Suppressor macrophage treated with lipopolysaccharide for 4 hours (primary cell): ENCODE data around the gene NR4A1.

Source experiments
- DNase-seq: peaks from one replicate; pipeline ENCODE4 v3.0.0-alpha.2; 2020

Gene NR4A1

DNA sequence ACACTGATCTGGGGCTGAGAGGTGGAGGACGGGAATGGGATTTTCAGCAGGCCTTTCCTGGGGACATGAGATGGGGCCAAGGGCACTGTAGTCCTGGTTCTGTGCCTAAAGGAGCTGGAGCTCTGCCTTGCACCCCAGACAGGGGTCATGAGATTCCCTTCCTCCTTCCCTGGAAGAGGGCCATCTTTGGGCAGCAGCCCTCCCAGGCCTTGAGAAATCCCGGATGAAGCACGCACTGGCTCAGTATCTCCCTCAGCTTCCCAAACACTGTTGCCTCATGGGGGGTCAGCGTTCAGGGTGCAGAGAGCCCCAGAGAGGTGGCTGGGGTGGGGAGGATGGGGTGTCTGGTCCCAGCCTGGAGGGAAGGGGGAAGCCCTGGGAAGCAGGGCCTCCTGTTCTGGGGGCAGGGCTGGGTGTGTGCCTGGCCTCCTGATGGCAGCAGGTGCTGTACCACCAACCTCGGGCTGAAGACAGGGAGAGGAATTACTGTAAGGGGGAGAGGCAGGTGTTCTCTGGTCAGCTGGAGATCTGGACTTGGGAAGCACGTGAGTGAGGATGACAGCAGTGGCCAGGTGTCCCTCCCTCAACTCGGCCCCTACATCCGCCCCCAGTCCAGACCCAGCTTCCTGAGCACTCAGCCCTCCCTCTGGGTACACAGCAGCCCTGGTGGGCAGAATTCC, 8.4 kb upstream of the NR4A1 start:
- DNase-seq = no peak

- DNase-seq = no peak
Observed at GRCh38 chr12:52043386-52044212, 7.6 kb upstream of the NR4A1 start.

DNA sequence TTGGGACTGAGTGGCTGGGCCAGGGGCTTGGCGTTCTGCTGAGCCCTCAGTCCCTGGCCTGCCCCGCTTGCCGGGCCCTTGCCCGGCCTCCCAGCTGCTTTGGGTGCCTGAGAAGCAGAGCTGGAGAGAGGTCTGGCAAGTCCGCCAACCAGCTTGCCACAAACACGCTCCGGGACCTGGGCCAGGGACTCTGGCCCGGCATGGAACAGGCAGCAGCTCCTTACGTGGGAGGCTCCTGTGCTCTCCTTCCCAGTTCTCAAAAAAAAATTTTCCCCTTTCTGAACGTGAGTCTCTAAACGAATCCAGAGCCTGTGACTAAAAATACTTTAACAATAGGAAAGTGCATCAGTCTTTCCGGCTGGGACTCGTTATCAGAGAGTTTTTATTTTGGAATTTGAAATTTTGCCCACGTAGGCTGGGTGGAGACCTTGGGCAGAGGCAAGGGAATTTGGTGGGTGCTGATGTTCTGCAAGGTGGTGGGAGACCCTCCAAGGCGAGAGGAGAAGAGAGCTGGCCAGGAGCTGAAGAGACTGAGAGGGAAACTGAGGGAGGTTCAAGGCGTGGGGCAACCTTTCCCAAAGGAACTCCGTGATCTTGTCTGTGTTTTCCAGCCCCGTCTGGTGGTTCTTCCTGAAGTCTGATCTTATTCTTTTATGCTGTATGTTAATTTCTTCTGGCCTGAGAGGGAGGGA, 6.8 kb upstream of the NR4A1 start:
- DNase-seq = no peak

DNA sequence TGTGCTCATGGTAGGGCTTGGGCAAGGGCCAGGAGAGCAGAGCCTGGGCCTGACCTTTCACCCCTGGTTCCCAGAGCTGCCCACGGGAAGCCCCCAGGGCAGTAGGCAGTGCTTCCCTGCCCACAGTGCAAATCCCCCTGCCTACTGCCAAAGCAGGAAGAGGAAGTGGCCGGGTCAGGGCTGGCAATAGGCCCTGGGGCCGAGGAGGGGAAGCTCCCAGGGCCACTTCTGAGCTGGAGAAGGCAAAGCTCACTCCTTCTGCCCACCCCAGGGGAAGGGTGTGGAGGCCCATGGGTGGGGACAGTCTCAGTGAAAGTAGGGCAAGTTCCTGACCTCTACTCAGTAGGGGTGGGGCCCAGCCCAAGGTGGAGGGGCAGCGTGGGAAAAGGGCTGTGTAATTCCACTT, 5.4 kb upstream of the NR4A1 start:
- DNase-seq = peak; percentile 86

DNA sequence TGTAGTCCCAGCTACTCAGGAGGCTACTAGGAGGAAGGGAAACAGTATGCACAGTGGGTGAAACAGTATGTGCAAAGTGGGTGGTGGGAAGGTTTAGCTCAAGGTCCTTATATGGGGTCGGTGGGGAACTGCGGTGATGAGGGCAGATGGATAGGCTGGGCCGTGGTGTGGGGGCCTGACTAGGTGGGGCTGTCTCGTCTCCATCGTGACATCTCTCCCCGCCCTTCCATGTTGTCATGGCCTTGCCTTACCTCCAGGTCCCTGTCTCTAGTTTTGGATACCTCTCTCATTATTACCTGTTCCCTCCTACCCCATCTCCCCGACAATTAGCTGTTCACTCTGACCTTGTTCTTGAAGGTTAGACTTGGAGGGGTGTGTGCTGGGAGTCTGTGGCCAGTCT, 4.4 kb upstream of the NR4A1 start:
- no peak for DNase-seq

DNA sequence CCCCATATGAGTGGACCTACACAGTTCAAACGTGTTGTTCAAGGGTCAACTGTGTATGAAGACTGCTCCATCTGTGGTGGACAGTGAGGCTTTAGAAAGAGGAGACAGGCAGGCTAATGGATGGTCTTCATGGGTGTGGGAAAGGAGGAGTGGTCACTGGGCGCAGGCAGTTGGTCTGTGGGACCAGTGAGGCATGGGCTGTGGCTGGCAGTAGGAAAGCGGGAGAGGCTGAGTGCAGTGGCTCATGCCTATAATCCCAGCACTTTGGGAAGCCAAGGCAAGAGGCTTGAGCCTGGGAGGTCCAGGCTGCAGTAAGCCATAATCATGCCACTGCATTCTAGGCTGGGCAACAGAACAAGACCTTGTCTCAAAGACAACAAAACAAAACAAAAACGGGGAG, 2.0 kb upstream of the NR4A1 start:
- no peak for DNase-seq

- no peak for DNase-seq
Observed at GRCh38 chr12:52049688-52050087, 1.6 kb upstream of the NR4A1 start.

GRCh38 chr12:52050116-52050757, 1.0 kb upstream of the NR4A1 start:
- DNase-seq = peak; percentile 76

DNA sequence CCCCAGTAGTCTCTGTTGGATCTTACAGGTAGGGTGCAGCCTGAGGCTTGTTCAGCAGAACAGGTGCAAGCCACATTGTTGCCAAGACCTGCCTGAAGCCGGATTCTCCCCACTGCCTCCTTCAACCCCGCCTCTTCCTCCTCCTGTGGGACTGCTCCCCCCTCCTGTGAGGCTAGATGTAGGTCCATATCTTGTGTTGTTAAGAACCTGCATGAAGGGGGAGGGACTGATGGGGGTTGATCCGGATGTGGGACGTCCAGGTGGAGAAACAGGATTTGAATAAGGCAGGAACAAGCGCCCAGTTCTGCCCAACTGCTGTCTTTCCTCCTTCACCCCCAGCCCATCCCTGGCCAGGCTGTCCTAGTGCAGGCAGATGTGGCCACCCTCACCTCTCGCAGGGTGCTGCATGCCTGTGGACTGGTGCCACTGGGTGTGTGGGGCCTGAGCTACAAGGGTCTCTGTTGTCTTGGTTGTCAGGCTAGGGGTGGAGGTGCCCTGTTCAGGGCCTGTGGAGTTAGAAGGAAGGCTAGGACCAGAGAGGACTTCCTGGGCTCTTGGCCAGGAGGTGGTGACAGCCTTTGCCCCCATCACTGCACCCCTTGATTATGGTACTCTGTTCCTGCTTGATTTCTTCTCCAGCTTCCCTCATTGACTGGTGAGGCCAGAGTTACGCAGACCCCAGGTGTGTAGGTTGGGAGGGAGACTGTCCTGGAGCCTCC, 1.4 kb downstream of the NR4A1 start:
- no peak for DNase-seq

GRCh38 chr12:52053536-52054209, 2.4 kb downstream of the NR4A1 start:
- no peak for DNase-seq

DNA sequence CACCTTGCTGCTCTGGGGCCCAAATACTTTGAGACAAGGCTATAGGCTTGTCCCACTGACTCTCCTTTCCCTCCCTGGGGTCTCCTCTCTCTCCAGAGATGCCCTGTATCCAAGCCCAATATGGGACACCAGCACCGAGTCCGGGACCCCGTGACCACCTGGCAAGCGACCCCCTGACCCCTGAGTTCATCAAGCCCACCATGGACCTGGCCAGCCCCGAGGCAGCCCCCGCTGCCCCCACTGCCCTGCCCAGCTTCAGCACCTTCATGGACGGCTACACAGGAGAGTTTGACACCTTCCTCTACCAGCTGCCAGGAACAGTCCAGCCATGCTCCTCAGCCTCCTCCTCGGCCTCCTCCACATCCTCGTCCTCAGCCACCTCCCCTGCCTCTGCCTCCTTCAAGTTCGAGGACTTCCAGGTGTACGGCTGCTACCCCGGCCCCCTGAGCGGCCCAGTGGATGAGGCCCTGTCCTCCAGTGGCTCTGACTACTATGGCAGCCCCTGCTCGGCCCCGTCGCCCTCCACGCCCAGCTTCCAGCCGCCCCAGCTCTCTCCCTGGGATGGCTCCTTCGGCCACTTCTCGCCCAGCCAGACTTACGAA, 3.1 kb downstream of the NR4A1 start:
- DNase-seq = no peak

DNA sequence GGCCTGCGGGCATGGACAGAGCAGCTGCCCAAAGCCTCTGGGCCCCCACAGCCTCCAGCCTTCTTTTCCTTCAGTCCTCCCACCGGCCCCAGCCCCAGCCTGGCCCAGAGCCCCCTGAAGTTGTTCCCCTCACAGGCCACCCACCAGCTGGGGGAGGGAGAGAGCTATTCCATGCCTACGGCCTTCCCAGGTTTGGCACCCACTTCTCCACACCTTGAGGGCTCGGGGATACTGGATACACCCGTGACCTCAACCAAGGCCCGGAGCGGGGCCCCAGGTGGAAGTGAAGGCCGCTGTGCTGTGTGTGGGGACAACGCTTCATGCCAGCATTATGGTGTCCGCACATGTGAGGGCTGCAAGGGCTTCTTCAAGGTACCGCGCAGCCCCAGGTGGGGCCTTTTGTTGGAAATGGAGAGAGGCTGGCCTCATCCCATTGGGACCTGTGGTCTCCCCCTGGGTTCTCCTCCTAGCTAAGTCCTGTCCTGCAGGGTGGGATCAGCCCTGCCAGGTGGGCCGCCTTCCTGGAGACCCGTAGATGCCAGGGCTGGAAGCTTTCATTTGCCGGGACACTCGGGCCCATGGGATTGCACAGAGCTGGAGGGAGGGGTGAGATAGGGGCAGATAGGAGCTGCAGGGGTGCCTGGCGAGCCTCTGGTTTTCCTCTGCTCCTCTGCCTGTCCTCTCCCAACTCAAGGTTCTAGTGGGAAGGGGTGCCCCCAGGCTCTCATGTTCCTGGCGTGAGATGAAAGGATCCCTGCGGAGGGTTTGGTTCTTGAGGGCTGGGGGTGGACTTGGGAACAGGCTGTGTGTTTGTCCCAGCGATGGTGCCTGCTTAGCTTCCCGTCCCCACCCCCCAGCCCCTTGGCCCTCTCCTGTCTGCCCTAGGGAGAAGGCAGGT, 3.8 kb downstream of the NR4A1 start:
- DNase-seq = no peak

DNA sequence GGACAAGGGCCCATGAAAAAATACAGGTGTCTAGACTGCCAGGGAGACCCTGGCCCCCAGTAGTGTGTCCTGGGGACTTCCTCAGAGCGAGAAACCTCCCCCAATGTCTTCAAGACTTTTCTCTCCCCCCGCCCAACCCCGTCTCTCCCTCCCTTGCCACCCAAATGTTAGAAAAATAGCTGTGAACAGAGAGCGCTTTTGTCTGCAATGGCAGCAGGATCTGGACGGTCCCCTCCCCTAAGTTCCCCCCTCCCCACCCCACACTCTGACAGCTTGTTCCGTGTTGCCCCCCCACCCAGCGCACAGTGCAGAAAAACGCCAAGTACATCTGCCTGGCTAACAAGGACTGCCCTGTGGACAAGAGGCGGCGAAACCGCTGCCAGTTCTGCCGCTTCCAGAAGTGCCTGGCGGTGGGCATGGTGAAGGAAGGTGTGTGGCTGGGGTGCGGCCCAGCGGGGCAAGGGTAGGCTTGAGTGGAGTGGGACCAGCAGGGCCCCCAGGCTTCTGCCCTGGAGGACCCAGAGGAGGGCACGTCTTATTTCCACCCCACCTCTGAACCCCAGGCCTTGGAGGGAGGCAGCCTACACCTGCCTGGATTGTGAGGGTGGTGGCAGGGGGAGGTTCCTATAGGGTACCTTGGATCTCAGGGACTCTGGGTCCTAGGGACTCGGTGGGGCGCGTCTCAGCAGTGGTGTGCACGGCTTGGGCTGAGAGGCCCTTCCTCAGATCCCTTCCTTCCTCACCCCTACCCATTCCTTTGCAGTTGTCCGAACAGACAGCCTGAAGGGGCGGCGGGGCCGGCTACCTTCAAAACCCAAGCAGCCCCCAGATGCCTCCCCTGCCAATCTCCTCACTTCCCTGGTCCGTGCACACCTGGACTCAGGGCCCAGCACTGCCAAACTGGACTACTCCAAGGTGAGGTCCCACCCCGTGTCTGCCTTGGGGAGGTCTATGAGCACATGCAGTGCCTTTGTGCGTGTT, 4.8 kb downstream of the NR4A1 start:
- no peak for DNase-seq

GRCh38 chr12:52056801-52057637, 5.8 kb downstream of the NR4A1 start:
- no peak for DNase-seq

DNA sequence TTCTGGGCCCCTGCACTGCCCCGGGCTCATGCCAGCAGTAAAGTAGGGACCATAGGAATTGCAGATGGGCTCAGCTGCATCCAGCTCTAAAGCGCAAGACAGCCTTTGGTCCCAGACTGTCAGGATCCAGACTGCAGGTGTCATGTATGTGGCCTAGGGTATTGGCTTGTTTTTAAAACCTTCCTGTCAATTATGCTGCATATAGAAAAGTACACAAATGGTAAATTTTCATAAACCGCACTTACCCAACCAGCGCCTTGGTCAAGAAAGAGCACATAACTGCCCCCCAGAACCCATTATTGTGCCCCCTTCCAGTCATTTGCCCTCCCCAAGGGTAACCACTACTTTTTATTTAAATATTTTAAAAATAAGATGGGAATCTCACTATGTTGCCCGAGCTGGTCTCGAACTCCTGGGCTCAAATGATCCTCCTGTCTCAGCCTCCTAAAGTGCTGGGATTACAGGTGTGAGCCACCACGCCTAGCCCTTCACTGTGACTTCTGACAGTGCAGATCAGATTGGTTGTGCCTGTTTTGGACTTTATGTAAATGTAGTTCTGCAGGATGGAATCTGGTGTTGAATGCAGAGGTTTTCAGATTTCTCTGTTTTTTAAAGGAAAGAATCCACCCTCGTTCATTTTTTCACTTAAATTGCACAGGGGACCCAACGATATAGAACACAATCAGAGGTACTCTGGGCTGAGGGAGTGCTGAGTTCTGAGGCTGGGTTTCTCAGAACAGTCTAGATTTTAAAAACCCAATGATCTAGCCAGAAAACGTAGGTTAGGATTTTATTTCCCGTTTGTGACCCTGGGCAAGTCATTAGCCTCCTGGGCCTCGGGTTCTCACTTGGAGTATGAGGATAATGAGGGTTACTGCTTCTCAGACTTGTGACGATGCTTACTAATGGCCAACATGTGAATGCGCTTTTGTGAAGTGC, 6.7 kb downstream of the NR4A1 start:
- no peak for DNase-seq

DNA sequence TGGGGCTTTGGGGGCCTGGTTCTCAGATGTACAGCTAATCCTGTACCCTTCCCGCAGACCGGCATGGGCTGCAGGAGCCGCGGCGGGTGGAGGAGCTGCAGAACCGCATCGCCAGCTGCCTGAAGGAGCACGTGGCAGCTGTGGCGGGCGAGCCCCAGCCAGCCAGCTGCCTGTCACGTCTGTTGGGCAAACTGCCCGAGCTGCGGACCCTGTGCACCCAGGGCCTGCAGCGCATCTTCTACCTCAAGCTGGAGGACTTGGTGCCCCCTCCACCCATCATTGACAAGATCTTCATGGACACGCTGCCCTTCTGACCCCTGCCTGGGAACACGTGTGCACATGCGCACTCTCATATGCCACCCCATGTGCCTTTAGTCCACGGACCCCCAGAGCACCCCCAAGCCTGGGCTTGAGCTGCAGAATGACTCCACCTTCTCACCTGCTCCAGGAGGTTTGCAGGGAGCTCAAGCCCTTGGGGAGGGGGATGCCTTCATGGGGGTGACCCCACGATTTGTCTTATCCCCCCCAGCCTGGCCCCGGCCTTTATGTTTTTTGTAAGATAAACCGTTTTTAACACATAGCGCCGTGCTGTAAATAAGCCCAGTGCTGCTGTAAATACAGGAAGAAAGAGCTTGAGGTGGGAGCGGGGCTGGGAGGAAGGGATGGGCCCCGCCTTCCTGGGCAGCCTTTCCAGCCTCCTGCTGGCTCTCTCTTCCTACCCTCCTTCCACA, 7.6 kb downstream of the NR4A1 start:
- no peak for DNase-seq
